Measurements from ENCODE around the gene RHOA.

Gene RHOA

GRCh38 chr3:49324768-49325167 is 87.0 kb downstream of the RHOA start:
- DNase-seq (ENCODE audit: low read depth): no peak

GRCh38 chr3:49316696-49317457 is 94.9 kb downstream of the RHOA start:
- no peak for DNase-seq (ENCODE audit: low read depth)

GRCh38 chr3:49313896-49314688 is 97.7 kb downstream of the RHOA start:
- DNase-seq (ENCODE audit: low read depth): peak; percentile 50

- no peak for DNase-seq (ENCODE audit: low read depth)
Observed at GRCh38 chr3:49311283-49311682, 100.5 kb downstream of the RHOA start.

- DNase-seq (ENCODE audit: low read depth): no peak
Observed at GRCh38 chr3:49310677-49311076, 101.1 kb downstream of the RHOA start.
